Right ventricle myocardium inferior (tissue), 1 donor: ENCODE data around the gene SPOP. TPM values are rescaled to one million over a fixed set of nuclear protein-coding genes. Genes with fewer than 3 reads are reported as not detected.
"Not testable (repeated sequence)": the region's sequence is repeated elsewhere in the genome, so short reads cannot be mapped to it uniquely, and the experiment has no call there.

ENCODE experiments used
- ATAC-seq: fragments of 200-7000 bp; cut with Tn5 transposase; one replicate; pipeline ENCODE4 v1.9.1; 2020; ENCODE audit warnings: mild to moderate bottlenecking, moderate library complexity
- DNase-seq: peaks from one replicate; pipeline ENCODE4 v3.0.0; 2021; ENCODE audit errors: missing footprints
- intact Hi-C: fragments of 100-400 bp; cut with DNase I; formaldehyde crosslinking; loops from one replicate; pipeline ENCODE4 v1.11.0; 2022
- total RNA-seq: library from RNA; stranded (reverse); fragmentation: NEBNext Ultra II Directional; extraction: Animal tissue kit (Norgen Biotek cat#: 25700); gene quantifications from one replicate; pipeline ENCODE4 v1.2.1, GENCODE V29; 2021
- donor health status: DM: no; HTN: yes; CAD: no; lungs with severe emphysema.

The SPOP gene
- total RNA-seq, 1 donor from 2014 or later: 73.1 TPM

GRCh38 chr17:49571283-49571682 is 106.6 kb downstream of the SPOP start:
- DNase-seq (peak; percentile 26), ATAC-seq (no peak)
- intact Hi-C loops: no loop called here

DNA sequence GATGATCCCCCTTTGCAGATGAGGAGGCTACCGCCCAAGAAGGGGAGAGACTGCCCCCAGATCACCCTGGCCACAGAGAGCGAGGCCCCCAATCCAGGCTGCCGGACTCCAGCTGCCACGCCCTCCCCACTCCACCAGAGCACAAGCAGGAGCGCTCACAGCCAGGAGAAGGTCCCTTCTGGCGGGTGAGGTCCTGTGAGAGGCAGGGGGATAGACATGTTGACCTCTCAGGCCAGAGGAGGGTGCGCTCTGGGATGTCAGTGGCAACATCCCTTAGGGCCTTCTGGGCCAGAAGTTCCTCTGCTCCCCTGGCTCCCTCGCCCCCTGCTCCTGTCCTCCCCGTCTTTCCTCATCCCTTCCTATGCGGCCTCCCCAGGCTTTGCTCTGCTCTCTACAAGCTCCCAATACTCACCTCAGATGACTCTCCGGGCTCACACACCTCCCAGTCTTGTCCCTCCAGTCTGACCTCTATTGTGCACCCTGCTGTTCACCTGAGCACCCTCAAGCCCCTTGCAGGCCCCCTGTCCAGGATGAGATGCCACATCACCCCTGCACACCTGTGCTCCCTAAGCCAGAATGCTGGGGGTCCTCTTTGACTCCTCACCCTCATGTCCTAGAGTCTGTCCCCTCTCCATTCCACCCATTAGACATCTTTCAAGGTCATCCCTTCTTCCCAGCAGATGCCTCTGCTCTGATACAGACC is 107.2 kb downstream of the SPOP start:
- DNase-seq (peak; percentile 13), ATAC-seq (no peak)
- intact Hi-C loops: loop anchor here (1.0 kb wide), 1 partner anchor 121 kb away; no protein-coding TSS in a partner anchor

- not testable (repeated sequence) for ATAC-seq
- peak; percentile 43 for DNase-seq
- intact Hi-C loops: loop anchor here (1.0 kb wide), 1 partner anchor 127 kb away; no protein-coding TSS in a partner anchor
Measured at GRCh38 chr17:49568695-49569047, 109.2 kb downstream of the SPOP start.

- intact Hi-C loops: loop anchor here (1.0 to 2.0 kb wide), 4 partner anchors 127 to 429 kb away; partner anchors contain the start of gene KAT7
Measured at GRCh38 chr17:49567871-49568694, 109.8 kb downstream of the SPOP start.

GRCh38 chr17:49567104-49567521 is 110.8 kb downstream of the SPOP start:
- DNase-seq (peak; percentile 64), ATAC-seq (no peak)

More at GRCh38 chr17:49567871-49568694, 109.8 kb downstream of the SPOP start:
- peak; percentile 75 for ATAC-seq
- peak; percentile 94 for DNase-seq

DNA sequence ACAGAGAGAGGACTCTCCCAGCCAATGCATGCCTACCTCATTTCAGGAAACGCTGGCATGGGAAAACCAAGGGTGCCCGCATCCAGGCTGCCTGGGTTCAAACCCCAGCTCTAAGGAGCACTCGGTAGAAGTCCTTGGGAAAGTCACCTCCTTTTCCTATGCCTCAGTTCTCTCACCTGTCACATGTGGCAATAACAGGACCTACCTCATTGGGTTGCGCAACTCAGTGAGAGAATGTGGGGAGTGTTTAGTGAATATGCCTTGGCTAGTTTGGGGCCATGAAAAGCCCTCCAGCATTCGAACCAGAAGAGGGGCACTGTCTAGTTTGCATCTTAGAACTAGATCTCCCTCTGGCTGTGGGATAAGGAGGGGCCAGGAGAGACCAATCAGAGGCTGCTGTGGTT is 111.2 kb downstream of the SPOP start:
- no peak for ATAC-seq
- intact Hi-C loops: loop anchor here (1.0 to 2.0 kb wide), 3 partner anchors 222 to 431 kb away; partner anchors contain the start of gene KAT7
- peak; percentile 17 for DNase-seq

More at GRCh38 chr17:49567104-49567521, 110.8 kb downstream of the SPOP start:
- intact Hi-C loops: loop anchor here (1.0 to 2.0 kb wide), 3 partner anchors 222 to 430 kb away; partner anchors contain the start of gene KAT7

DNA sequence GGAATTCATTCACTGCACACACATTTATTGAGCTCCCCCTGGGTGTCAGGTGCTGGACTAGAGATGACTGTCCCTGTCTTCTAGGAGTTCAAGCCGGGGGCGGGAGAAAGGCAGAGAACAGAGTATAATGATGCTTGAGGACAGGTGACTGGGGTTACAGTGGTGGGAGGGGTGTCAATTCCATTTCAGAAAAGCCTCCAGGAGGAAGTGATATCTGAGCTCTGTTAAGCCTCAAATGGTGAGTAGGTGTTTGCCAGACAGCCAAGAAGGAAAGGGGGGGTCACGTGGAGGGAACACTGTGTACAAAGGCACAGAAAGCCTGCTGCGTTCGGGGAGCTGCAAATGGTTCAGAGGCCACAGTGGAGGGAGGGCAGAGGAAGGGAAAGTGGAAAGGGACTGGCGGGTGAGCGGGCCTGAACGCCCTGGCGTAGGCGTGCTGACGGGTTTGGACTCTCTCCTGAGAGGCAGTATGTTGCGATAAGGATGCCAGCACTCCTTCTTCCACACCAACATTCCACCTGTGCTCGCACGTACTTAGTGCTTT is 111.9 kb downstream of the SPOP start:
- intact Hi-C loops: loop anchor here (2.0 kb wide), 2 partner anchors 223 to 285 kb away; partner anchors contain the start of gene KAT7
- ATAC-seq (peak; percentile 81), DNase-seq (peak; percentile 80)

DNA sequence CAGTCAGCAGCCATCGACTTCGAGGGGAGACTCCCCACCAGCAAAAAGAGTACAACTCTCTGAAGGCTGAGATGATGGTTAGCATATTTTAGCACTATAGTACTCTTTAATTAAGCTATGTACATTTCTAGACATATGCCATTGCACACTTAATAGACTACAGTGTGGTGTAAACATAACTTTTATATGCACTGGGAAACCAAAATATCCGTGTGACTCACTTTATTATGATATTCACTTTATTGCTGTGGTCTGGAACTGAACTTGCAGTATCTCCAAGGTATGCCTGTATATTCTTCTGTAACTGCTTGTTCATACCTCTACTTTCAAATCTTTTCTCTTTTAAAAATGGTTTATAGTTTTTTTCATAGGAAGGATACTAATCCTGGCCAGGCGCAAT is 113.3 kb downstream of the SPOP start:
- intact Hi-C loops: no loop called here

DNA sequence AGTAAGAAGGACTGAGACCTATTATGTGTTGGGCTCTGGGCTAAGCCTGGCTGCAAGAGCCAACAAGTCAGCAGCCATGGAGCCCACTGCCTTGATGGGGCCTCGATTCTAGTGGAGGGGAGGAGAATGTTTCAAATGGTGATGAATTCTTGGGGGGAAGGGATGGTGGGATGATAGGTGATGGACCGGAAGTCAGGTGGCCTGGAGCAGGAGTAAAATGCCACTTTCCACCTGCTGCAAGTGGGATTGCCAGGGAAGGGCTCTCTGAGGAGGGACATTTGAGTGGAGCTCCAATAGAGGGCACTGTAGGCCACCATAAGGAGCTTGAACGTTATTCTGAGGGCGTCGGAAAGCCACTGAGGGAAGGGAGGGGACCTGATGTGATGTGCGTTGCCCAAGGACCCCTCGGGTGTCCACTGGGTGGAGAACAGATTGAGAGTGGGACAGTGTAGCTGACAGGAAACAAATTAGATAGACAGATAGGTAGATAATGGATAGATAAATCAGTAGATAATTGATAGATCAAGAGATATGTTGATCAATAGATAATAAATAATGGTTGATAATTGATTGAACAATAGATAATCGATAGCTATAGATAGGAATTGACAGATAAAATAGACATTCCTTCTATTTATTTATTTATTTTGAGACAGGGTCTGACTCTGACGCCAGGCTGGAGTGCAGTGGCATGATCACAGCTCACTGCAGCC is 120.4 kb downstream of the SPOP start:
- intact Hi-C loops: loop anchor here (2.0 to 5.0 kb wide), 3 partner anchors 123 to 240 kb away; no protein-coding TSS in a partner anchor
- ATAC-seq: peak; percentile 44
- peak; percentile 23 for DNase-seq

More for the DNA sequence above, 113.3 kb downstream of the SPOP start:
- DNase-seq (peak; percentile 11), ATAC-seq (no peak)

- DNase-seq (peak; percentile 91), ATAC-seq (peak; percentile 85)
- intact Hi-C loops: loop anchor here (2.0 to 5.0 kb wide), 3 partner anchors 122 to 239 kb away; no protein-coding TSS in a partner anchor
Measured at GRCh38 chr17:49556223-49556943, 121.5 kb downstream of the SPOP start.

GRCh38 chr17:49555495-49556222 is 122.2 kb downstream of the SPOP start:
- intact Hi-C loops: loop anchor here (2.0 to 5.0 kb wide), 4 partner anchors 61 to 238 kb away; partner anchors contain the start of gene NGFR
- ATAC-seq: no peak
- DNase-seq: peak; percentile 56

GRCh38 chr17:49554694-49555494 is 123.0 kb downstream of the SPOP start:
- intact Hi-C loops: loop anchor here (2.0 to 5.0 kb wide), 2 partner anchors 60 to 238 kb away; partner anchors contain the start of gene NGFR
- ATAC-seq: no peak
- peak; percentile 39 for DNase-seq

- peak; percentile 7 for DNase-seq
- intact Hi-C loops: loop anchor here (2.0 kb wide), 1 partner anchor 59 kb away; the partner anchor contains the start of gene NGFR
- no peak for ATAC-seq
Measured at GRCh38 chr17:49553676-49554335, 124.1 kb downstream of the SPOP start.

GRCh38 chr17:49552070-49552751 is 125.7 kb downstream of the SPOP start:
- intact Hi-C loops: no loop called here
- DNase-seq: peak; percentile 66
- ATAC-seq: no peak
